GM12878 (cell line): Measurements from ENCODE around the gene SEMA3B. TPM values are rescaled to one million over a fixed set of nuclear protein-coding genes. Genes with fewer than 3 reads are reported as not detected.

Source experiments
- ATAC-seq: fragments of 200-7000 bp; cut with Tn5 transposase; 3 replicates; pipeline ENCODE4 v1.9.1; 2020; ENCODE audit warnings: mild to moderate bottlenecking, moderate library complexity
- BruUV-seq: library from RNA; stranded (reverse); fragments of 400-500 nt; replicated peaks from 2 replicates; lab custom pipeline; 2021; lab: Mats Ljungman, UMichigan
- CTCF ChIA-PET: fragments of 300-600 bp; sonication (Branson Sonifier 250); formaldehyde crosslinking; extraction: SDS; loops from one replicate; lab custom pipeline; 2021; ENCODE audit warnings: inconsistent platforms; lab: Yijun Ruan, JAX
- POLR2A ChIA-PET: fragments of 350-600 bp; formaldehyde crosslinking; extraction: SDS; loops from one replicate; lab custom pipeline; 2021; ENCODE audit warnings: inconsistent platforms; lab: Charles Lee
- RAD21 ChIA-PET: fragments of 300-600 bp; sonication (Branson Sonifier 250); formaldehyde crosslinking; loops from one replicate; lab custom pipeline; 2023; ENCODE audit warnings: antibody characterized with exemption; ENCODE audit not compliant: unreplicated experiment; lab: Charles Lee
- SMC1A ChIA-PET: fragments of 300-600 bp; sonication (Branson Sonifier 250); formaldehyde crosslinking; loops from one replicate; lab custom pipeline; 2023; ENCODE audit not compliant: unreplicated experiment, uncharacterized antibody; lab: Charles Lee
- DNase-seq: peaks from one replicate; pipeline ENCODE4 v3.0.0-alpha.2; 2011; ENCODE audit warnings: low read depth, low spot score
- FAIRE-seq: peaks from 3 replicates; lab custom pipeline; 2011; peaks lifted over from hg19 to GRCh38; lab: Jason Lieb, UNC
- H2AFZ ChIP-seq: 2 replicates; pipeline ENCODE4 v1.6.0; 2011; ENCODE audit warnings: low read depth, low read length, control low read depth; ENCODE audit not compliant: control insufficient read depth
- H3K27ac ChIP-seq: 2 replicates; pipeline ENCODE4 v1.5.1; 2011; ENCODE audit warnings: control low read depth; ENCODE audit not compliant: control insufficient read depth, insufficient read depth
- H3K27me3 ChIP-seq, 2 experiments: replicated peaks in 1 of 2; 2 replicates each; pipeline versions ENCODE4 v1.6.0 to v1.6.1; 2011; ENCODE audit warnings: low read length in 1 of 2; ENCODE audit not compliant: control insufficient read depth in 2 of 2, insufficient read depth in 2 of 2
- H3K36me3 ChIP-seq, 2 experiments: 2 replicates each; pipeline ENCODE4 v1.5.1; 2011; ENCODE audit warnings: low read length in 1 of 2; ENCODE audit not compliant: control insufficient read depth in 2 of 2, insufficient read depth in 2 of 2
- H3K4me1 ChIP-seq: 2 replicates; pipeline ENCODE4 v1.6.1; 2011; ENCODE audit warnings: mild to moderate bottlenecking, low read length, moderate library complexity, mixed read lengths; ENCODE audit not compliant: control insufficient read depth, insufficient read depth
- H3K4me2 ChIP-seq: 2 replicates; pipeline ENCODE4 v1.6.0; 2011; ENCODE audit warnings: control low read depth; ENCODE audit not compliant: control insufficient read depth, insufficient read depth
- H3K4me3 ChIP-seq: fragments of 200-600 bp; sonication (generic); 2 replicates; pipeline ENCODE4 v1.5.1; 2016
- H3K79me2 ChIP-seq: 2 replicates; pipeline ENCODE4 v1.6.0; 2011; ENCODE audit warnings: low read length; ENCODE audit not compliant: control insufficient read depth, insufficient read depth
- H3K9ac ChIP-seq: 2 replicates; pipeline ENCODE4 v1.8.0; 2011; ENCODE audit warnings: low read length, control low read depth, mixed read lengths; ENCODE audit not compliant: control insufficient read depth, insufficient read depth
- H3K9me3 ChIP-seq: replicated peaks from 3 replicates; pipeline ENCODE4 v1.5.1; 2011; ENCODE audit warnings: mild to moderate bottlenecking, low read length; ENCODE audit not compliant: control insufficient read depth, insufficient read depth
- H4K20me1 ChIP-seq: 2 replicates; pipeline ENCODE4 v1.6.0; 2011; ENCODE audit not compliant: control insufficient read depth, insufficient read depth
- BCL11A ChIP-seq: IDR thresholded peaks from 2 replicates; pipeline ENCODE4 v1.6.1; 2011; ENCODE audit warnings: low read depth, low read length
- BCLAF1 ChIP-seq: fragments of 450-650 bp; IDR thresholded peaks from 2 replicates; pipeline ENCODE4 v1.6.1; 2017; ENCODE audit warnings: antibody characterized with exemption, mild to moderate bottlenecking, moderate library complexity
- CREM ChIP-seq: IDR thresholded peaks from 2 replicates; pipeline ENCODE4 v1.6.1; 2014; ENCODE audit warnings: antibody characterized with exemption, low read depth
- FOXK2 ChIP-seq: fragments of 450-650 bp; IDR thresholded peaks from 2 replicates; pipeline ENCODE4 v1.6.1; 2017; ENCODE audit warnings: mild to moderate bottlenecking, moderate library complexity
- HDGF ChIP-seq: fragments of 450-650 bp; IDR thresholded peaks from 2 replicates; pipeline ENCODE4 v1.6.1; 2016; ENCODE audit warnings: antibody characterized with exemption
- SMAD1 ChIP-seq: fragments of 450-650 bp; IDR thresholded peaks from 2 replicates; pipeline ENCODE4 v1.6.1; 2018; ENCODE audit warnings: mild to moderate bottlenecking, low read depth; ENCODE audit not compliant: partially characterized antibody
- SP1 ChIP-seq: IDR thresholded peaks from one replicate; pipeline ENCODE4 v1.6.1; 2011; ENCODE audit warnings: low read depth, low read length
- TCF12 ChIP-seq: IDR thresholded peaks from 2 replicates; pipeline ENCODE4 v1.6.1; 2011; ENCODE audit warnings: low read depth, mild to moderate bottlenecking, low read length
- ZBED1 ChIP-seq: IDR thresholded peaks from 2 replicates; pipeline ENCODE4 v1.6.1; 2016; ENCODE audit warnings: borderline replicate concordance
- ZNF24 ChIP-seq: fragments of 450-650 bp; IDR thresholded peaks from 2 replicates; pipeline ENCODE4 v1.6.1; 2017; ENCODE audit warnings: antibody characterized with exemption, mild to moderate bottlenecking
- ZNF274 ChIP-seq: IDR thresholded peaks from one replicate; pipeline ENCODE4 v1.8.0; 2011; ENCODE audit not compliant: insufficient read length, insufficient read depth
- ZNF592 ChIP-seq: fragments of 450-650 bp; IDR thresholded peaks from 2 replicates; pipeline ENCODE4 v1.6.1; 2017; ENCODE audit warnings: mild to moderate bottlenecking, moderate library complexity
- WGBS: methylation state at CpG from one replicate; pipeline ENCODE4 v1.1.6; 2016; ENCODE audit warnings: low lambda C conversion rate; ENCODE audit not compliant: insufficient replicate concordance, insufficient coverage; ENCODE audit errors: missing lambda C conversion rate; 5-methylcytosine and 5-hydroxymethylcytosine counted together
- in situ Hi-C: fragments of 300-500 bp; cut with MboI; formaldehyde crosslinking; loops from 9 replicates; pipeline ENCODE4 v1.14.3; 2018; ENCODE audit warnings: mixed read lengths
- intact Hi-C: fragments of 100-400 bp; cut with micrococcal nuclease; formaldehyde crosslinking; loops from one replicate; pipeline ENCODE4 v1.14.2; 2022; ENCODE audit not compliant: unreplicated experiment
- polyA plus RNA-seq, 11 experiments: library from polyadenylated mRNA; depleted of rRNA in 4 of 11; unstranded in 6 of 11; stranded (reverse) in 5 of 11; fragments of >200 nt; fragmentation: Nextera tagmentation in 4 of 11; fragmentation: Illumina TruSeq in 1 of 11; extraction: Ambion mirVana in 4 of 11; extraction: Trizol in 1 of 11; gene quantifications; 1 replicate in 1 of 11; 2 replicates in 10 of 11; pipeline versions ENCODE4 v1.2.1 to v1.2.3, GENCODE V29; 2011 to 2016; ENCODE audit warnings: inconsistent platforms in 2 of 11, missing spikeins in 2 of 11, low read depth in 1 of 11
- total RNA-seq, 4 experiments: library from RNA; depleted of rRNA in 3 of 4; stranded (reverse); fragments of >200 nt in 3 of 4; fragmentation: Illumina TruSeq in 1 of 4; extraction: Trizol in 1 of 4; gene quantifications; 2 replicates each; pipeline versions ENCODE4 v1.2.1 to v1.2.3, GENCODE V29; 2013 to 2021
- TF ChIP-seq, protein P1 (sequence below): IDR thresholded peaks from 2 replicates; pipeline ENCODE4 v1.6.1; 2011; ENCODE audit warnings: mild to moderate bottlenecking, low read depth, low read length, moderate library complexity; ENCODE audit not compliant: insufficient replicate concordance
- TF ChIP-seq, protein P2 (sequence below): fragments of 450-650 bp; IDR thresholded peaks from 2 replicates; pipeline ENCODE4 v1.6.1; 2018; ENCODE audit warnings: borderline replicate concordance, mild to moderate bottlenecking; ENCODE audit not compliant: partially characterized antibody

The SEMA3B gene
- total and polyA plus RNA-seq, 10 of the 15 experiments (the other 5 are each of a cell fraction or from before 2014, with no cell fraction given): 0.06 to 0.59 (median 0.14) TPM; not detected in 2

- Histone ChIP-seq H4K20me1 (no peaks in the 10 kb centered on the region), H3K36me3 (peaks cover 10 to 12% of the 10 kb centered on the region in 2 experiments), H3K79me2 (peaks cover 16% of the 10 kb centered on the region), H3K4me3 (no peak overlapping the region), H3K4me1 (peaks cover 9% of the 10 kb centered on the region), H3K9me3 (no peaks in the 10 kb centered on the region), H3K27ac (no peak overlapping the region), H3K9ac (no peak overlapping the region), H3K4me2 (no peak overlapping the region), H3K27me3 (no peaks in the 10 kb centered on the region), H2AFZ (no peak overlapping the region)
- no TSS peak for BruUV-seq
- ChIA-PET POLR2A (no interaction called here), RAD21 (interaction anchor here (2.3 to 3.4 kb wide), 2 partner anchors 11 to 33 kb away, joined by 6 to 21 read pairs; partner anchors contain the start of gene IFRD2), SMC1A (no interaction called here), CTCF (interaction anchor here (0.7 to 5.1 kb wide), 6 partner anchors 11 to 123 kb away, joined by 3 to 72 read pairs (median 9); partner anchors contain the start of genes HYAL1, HYAL3, NAA80 and RASSF1)
- FAIRE-seq (no peak), ATAC-seq (no peak), DNase-seq (no peak)
- 75% methylated on average over 11 of the region's 11 CpGs for WGBS
- intact Hi-C loops: no loop called here
- in situ Hi-C loops: no loop called here
- TF ChIP-seq SP1: no peak
- no peak for TF ChIP-seq SMAD1
- no peak for TF ChIP-seq FOXK2
- no peak for TF ChIP-seq ZNF592
- no peak for TF ChIP-seq HDGF
- TF ChIP-seq CREM: no peak
- TF ChIP-seq BCLAF1: no peak
- TF ChIP-seq TCF12: no peak
- TF ChIP-seq, protein P1, sequence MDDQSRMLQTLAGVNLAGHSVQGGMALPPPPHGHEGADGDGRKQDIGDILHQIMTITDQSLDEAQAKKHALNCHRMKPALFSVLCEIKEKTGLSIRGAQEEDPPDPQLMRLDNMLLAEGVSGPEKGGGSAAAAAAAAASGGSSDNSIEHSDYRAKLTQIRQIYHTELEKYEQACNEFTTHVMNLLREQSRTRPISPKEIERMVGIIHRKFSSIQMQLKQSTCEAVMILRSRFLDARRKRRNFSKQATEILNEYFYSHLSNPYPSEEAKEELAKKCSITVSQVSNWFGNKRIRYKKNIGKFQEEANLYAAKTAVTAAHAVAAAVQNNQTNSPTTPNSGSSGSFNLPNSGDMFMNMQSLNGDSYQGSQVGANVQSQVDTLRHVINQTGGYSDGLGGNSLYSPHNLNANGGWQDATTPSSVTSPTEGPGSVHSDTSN: no peak
- TF ChIP-seq ZNF24: no peak
- TF ChIP-seq ZBED1: no peak
- TF ChIP-seq ZNF274: no peak
- TF ChIP-seq, protein P2, sequence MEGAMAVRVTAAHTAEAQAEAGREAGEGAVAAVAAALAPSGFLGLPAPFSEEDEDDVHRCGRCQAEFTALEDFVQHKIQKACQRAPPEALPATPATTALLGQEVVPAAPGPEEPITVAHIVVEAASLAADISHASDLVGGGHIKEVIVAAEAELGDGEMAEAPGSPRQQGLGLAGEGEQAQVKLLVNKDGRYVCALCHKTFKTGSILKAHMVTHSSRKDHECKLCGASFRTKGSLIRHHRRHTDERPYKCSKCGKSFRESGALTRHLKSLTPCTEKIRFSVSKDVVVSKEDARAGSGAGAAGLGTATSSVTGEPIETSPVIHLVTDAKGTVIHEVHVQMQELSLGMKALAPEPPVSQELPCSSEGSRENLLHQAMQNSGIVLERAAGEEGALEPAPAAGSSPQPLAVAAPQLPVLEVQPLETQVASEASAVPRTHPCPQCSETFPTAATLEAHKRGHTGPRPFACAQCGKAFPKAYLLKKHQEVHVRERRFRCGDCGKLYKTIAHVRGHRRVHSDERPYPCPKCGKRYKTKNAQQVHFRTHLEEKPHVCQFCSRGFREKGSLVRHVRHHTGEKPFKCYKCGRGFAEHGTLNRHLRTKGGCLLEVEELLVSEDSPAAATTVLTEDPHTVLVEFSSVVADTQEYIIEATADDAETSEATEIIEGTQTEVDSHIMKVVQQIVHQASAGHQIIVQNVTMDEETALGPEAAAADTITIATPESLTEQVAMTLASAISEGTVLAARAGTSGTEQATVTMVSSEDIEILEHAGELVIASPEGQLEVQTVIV: no peak
- TF ChIP-seq BCL11A: no peak
These were observed 56.7 kb downstream of the SEMA3B start for GRCh38 chr3:50325497-50326181.
